ENCODE data around the gene LSM2. TPM values are rescaled to one million over a fixed set of nuclear protein-coding genes. Genes with fewer than 3 reads are reported as not detected.

LSM2 gene
- polyA plus RNA-seq, 1 experiment: 43.5 TPM

- CTCF ChIA-PET: interaction anchor here (0.6 to 2.6 kb wide), 15 partner anchors 8 to 161 kb away, joined by 3 to 19 read pairs (median 4); partner anchors contain the start of genes ABHD16A, LY6G5C and MSH5
- no peak for TF ChIP-seq CTCF (IDR thresholded peaks at IDR 0.05; ENCODE audit: insufficient read depth, low read depth, low read length)
- H3K27me3 ChIP-seq (ENCODE audit: control insufficient read depth, insufficient read depth, low read length): no peaks in the 10 kb centered on the region
- no peaks in the 10 kb centered on the region for H3K36me3 ChIP-seq (ENCODE audit: control insufficient read depth, insufficient read depth, low read length)
- H3K4me3 ChIP-seq (ENCODE audit: low read depth, low read length): peak overlapping the region; percentile 80
- DNase-seq (ENCODE audit: low read depth): no peak
- POLR2A ChIA-PET: no interaction called here
Observed at GRCh38 chr6:31830886-31831335, 24.1 kb upstream of the LSM2 start.

- DNase-seq (ENCODE audit: low read depth): no peak
- Histone ChIP-seq H3K36me3 (ENCODE audit: control insufficient read depth, insufficient read depth, low read length) (no peaks in the 10 kb centered on the region), H3K27me3 (ENCODE audit: control insufficient read depth, insufficient read depth, low read length) (no peaks in the 10 kb centered on the region), H3K4me3 (ENCODE audit: low read depth, low read length) (peak overlapping the region; percentile 80)
- CTCF ChIA-PET: interaction anchor here (0.7 to 2.6 kb wide), 18 partner anchors 9 to 160 kb away, joined by 3 to 19 read pairs (median 4); partner anchors contain the start of genes DDAH2, LY6G5C, MSH5 and VARS1
- POLR2A ChIA-PET: no interaction called here
- no peak for TF ChIP-seq CTCF (IDR thresholded peaks at IDR 0.05; ENCODE audit: insufficient read depth, low read depth, low read length)
Observed at GRCh38 chr6:31829633-31830283, 23.0 kb upstream of the LSM2 start.

GRCh38 chr6:31827286-31828079, 20.7 kb upstream of the LSM2 start, which contains the start of gene HSPA1B:
TSS of gene HSPA1B (plus strand) at chr6:31827738. CDS start at chr6:31827951, 213 bp downstream.
- ChIA-PET CTCF (interaction anchor here (0.8 to 2.1 kb wide), 7 partner anchors 13 to 175 kb away, joined by 3 to 8 read pairs (median 4); partner anchors contain the start of genes BAG6, HSPA1A and HSPA1L), POLR2A (interaction anchor here (0.7 to 1.1 kb wide), 3 partner anchors 13 to 87 kb away, joined by 3 to 9 read pairs (median 4); partner anchors contain the start of genes HSPA1A, HSPA1L, LSM2 and MSH5)
- TF ChIP-seq CTCF (IDR thresholded peaks at IDR 0.05; ENCODE audit: insufficient read depth, low read depth, low read length): no peak
- DNase-seq (ENCODE audit: low read depth): peak; percentile 100
- peak within 1 kb of the TSS; percentile 52 for H3K4me3 ChIP-seq (ENCODE audit: low read depth, low read length)
- H3K27me3 ChIP-seq (ENCODE audit: control insufficient read depth, insufficient read depth, low read length): no peaks in the 10 kb centered on the region
- no peaks in the 10 kb centered on the region for H3K36me3 ChIP-seq (ENCODE audit: control insufficient read depth, insufficient read depth, low read length)

GRCh38 chr6:31826793-31827285, 20.1 kb upstream of the LSM2 start:
- no peak for TF ChIP-seq CTCF (IDR thresholded peaks at IDR 0.05; ENCODE audit: insufficient read depth, low read depth, low read length)
- no peaks in the 10 kb centered on the region for H3K36me3 ChIP-seq (ENCODE audit: control insufficient read depth, insufficient read depth, low read length)
- peak; percentile 67 for DNase-seq (ENCODE audit: low read depth)
- ChIA-PET CTCF (interaction anchor here (0.7 to 2.1 kb wide), 8 partner anchors 12 to 175 kb away, joined by 3 to 8 read pairs (median 4); partner anchors contain the start of genes BAG6, HSPA1A and HSPA1L), POLR2A (interaction anchor here (0.7 to 1.1 kb wide), 4 partner anchors 12 to 87 kb away, joined by 3 to 9 read pairs (median 4); partner anchors contain the start of genes HSPA1A, HSPA1L, LSM2 and MSH5)
- no peaks in the 10 kb centered on the region for H3K27me3 ChIP-seq (ENCODE audit: control insufficient read depth, insufficient read depth, low read length)
- peak overlapping the region; percentile 43 for H3K4me3 ChIP-seq (ENCODE audit: low read depth, low read length)

All from BJ (cell line).